ENCODE results near the gene EIF4H. TPM values are rescaled to one million over a fixed set of nuclear protein-coding genes. Genes with fewer than 3 reads are reported as not detected.

EIF4H gene
- total and polyA plus RNA-seq, 3 donors from 2014 or later, result 142 to 217 (median 157) TPM

- no peak for DNase-seq
- intact Hi-C loops (cut with DNase I; ENCODE audit: low total_unique reads), result no loop called here
- WGBS, 2 donors, result 19 to 33% methylated on average over 5 of the region's 5 CpGs
These were observed 11.5 kb downstream of the EIF4H start for GRCh38 chr7:74185636-74186035.

GRCh38 chr7:74187915-74188675, 13.9 kb downstream of the EIF4H start:
- Histone ChIP-seq H3K9me3 (no peaks in the 10 kb centered on the region), H3K27me3 (no peaks in the 10 kb centered on the region), H3K36me3 (ENCODE audit: low read depth, missing control alignments) (no peaks in the 10 kb centered on the region), H3K4me3 (no peak overlapping the region), H3K4me1 (peaks cover 22% of the 10 kb centered on the region), H3K27ac (no peak overlapping the region)
- TF ChIP-seq, protein P1, sequence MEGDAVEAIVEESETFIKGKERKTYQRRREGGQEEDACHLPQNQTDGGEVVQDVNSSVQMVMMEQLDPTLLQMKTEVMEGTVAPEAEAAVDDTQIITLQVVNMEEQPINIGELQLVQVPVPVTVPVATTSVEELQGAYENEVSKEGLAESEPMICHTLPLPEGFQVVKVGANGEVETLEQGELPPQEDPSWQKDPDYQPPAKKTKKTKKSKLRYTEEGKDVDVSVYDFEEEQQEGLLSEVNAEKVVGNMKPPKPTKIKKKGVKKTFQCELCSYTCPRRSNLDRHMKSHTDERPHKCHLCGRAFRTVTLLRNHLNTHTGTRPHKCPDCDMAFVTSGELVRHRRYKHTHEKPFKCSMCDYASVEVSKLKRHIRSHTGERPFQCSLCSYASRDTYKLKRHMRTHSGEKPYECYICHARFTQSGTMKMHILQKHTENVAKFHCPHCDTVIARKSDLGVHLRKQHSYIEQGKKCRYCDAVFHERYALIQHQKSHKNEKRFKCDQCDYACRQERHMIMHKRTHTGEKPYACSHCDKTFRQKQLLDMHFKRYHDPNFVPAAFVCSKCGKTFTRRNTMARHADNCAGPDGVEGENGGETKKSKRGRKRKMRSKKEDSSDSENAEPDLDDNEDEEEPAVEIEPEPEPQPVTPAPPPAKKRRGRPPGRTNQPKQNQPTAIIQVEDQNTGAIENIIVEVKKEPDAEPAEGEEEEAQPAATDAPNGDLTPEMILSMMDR (IDR thresholded peaks at IDR 0.05), result no peak
- intact Hi-C loops (cut with DNase I; ENCODE audit: low total_unique reads), result no loop called here
- no peak for DNase-seq
- 64 to 67% methylated on average over 11 of the region's 11 CpGs for WGBS, 2 donors

More at GRCh38 chr7:74185636-74186035, 11.5 kb downstream of the EIF4H start:
- H3K9me3 ChIP-seq, result no peaks in the 10 kb centered on the region
- H3K27ac ChIP-seq, result peak overlapping the region in 1 of 2 donors; percentile 34
- no peak overlapping the region for H3K4me3 ChIP-seq
- H3K27me3 ChIP-seq, result no peaks in the 10 kb centered on the region
- TF ChIP-seq, protein P1 (IDR thresholded peaks at IDR 0.05), result no peak
- TF ChIP-seq POLR2A (IDR thresholded peaks at IDR 0.05), result no peak
- H3K36me3 ChIP-seq (ENCODE audit: low read depth, missing control alignments), result no peaks in the 10 kb centered on the region
- H3K4me1 ChIP-seq, result peaks cover 26% of the 10 kb centered on the region

DNA sequence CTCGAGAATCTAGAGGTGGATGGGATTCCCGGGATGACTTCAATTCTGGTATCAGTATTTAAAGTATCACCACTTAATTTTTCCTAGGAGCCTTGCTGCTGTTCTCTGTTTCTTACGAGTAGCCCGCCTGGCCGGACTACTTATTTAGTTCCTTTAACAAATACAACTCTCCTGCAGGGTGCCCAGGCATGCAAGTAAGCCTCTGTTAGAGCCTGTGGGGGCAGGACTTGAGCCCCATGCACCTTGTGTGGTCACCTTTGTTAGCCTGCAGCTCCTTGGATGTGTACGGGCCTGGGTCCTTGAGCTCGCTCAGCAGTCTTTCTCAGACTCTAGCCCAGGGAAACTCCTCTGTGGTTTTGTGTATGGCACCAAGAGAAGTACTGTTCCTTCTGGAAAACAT, 16.1 kb downstream of the EIF4H start:
- no peak for TF ChIP-seq POLR2A (IDR thresholded peaks at IDR 0.05)
- TF ChIP-seq, protein P1 (IDR thresholded peaks at IDR 0.05), result no peak
- H3K4me1 ChIP-seq, result peaks cover 22% of the 10 kb centered on the region
- DNase-seq, result no peak
- no peak overlapping the region for H3K27ac ChIP-seq
- no peaks in the 10 kb centered on the region for H3K9me3 ChIP-seq
- no peak overlapping the region for H3K4me3 ChIP-seq
- intact Hi-C loops (cut with DNase I; ENCODE audit: low total_unique reads), result no loop called here
- H3K27me3 ChIP-seq, result no peaks in the 10 kb centered on the region
- H3K36me3 ChIP-seq (ENCODE audit: low read depth, missing control alignments), result no peaks in the 10 kb centered on the region
- WGBS, 2 donors, result 86 to 92% methylated on average over 7 of the region's 7 CpGs

GRCh38 chr7:74191231-74191630, 17.1 kb downstream of the EIF4H start:
- DNase-seq, result no peak
- Histone ChIP-seq H3K9me3 (no peaks in the 10 kb centered on the region), H3K27ac (no peak overlapping the region), H3K36me3 (ENCODE audit: low read depth, missing control alignments) (no peaks in the 10 kb centered on the region), H3K27me3 (no peaks in the 10 kb centered on the region), H3K4me1 (peaks cover 16% of the 10 kb centered on the region), H3K4me3 (no peak overlapping the region)
- intact Hi-C loops (cut with DNase I; ENCODE audit: low total_unique reads), result no loop called here
- TF ChIP-seq, protein P1 (IDR thresholded peaks at IDR 0.05), result no peak
- no peak for TF ChIP-seq POLR2A (IDR thresholded peaks at IDR 0.05)
- 84 to 88% methylated on average over 9 of the region's 9 CpGs for WGBS, 2 donors

DNA sequence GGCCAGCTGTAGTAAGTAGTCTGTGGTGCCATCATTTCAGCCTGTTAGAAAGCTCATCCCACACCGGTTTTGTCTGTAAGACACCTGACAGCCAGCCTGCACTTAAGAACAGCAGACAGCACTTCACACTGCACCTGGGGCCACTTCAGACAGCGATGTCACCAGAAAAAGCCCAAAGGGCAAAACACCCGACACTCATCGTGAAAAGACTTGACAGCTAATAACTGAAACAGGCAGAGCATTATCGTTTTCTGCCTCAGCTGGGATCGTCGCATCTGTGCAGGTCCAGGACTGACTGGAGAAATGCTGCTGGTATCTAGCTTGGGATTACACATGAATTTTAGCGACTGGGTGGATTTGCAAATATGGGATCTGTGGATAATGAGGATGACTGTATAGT, 18.9 kb downstream of the EIF4H start:
- TF ChIP-seq, protein P1 (IDR thresholded peaks at IDR 0.05), result no peak
- TF ChIP-seq POLR2A (IDR thresholded peaks at IDR 0.05), result no peak
- H3K4me3 ChIP-seq, result no peak overlapping the region
- no peaks in the 10 kb centered on the region for H3K4me1 ChIP-seq
- WGBS, 2 donors, result 92 to 93% methylated on average over 8 of the region's 8 CpGs
- intact Hi-C loops (cut with DNase I; ENCODE audit: low total_unique reads), result no loop called here
- no peaks in the 10 kb centered on the region for H3K9me3 ChIP-seq
- no peaks in the 10 kb centered on the region for H3K27me3 ChIP-seq
- no peak overlapping the region for H3K27ac ChIP-seq
- no peak for DNase-seq
- no peaks in the 10 kb centered on the region for H3K36me3 ChIP-seq (ENCODE audit: low read depth, missing control alignments)
